ENCODE measurements around the gene ACSS3.
"Not testable (repeated sequence)": the region's sequence is repeated elsewhere in the genome, so short reads cannot be mapped to it uniquely, and the experiment has no call there.

ACSS3 gene

DNA sequence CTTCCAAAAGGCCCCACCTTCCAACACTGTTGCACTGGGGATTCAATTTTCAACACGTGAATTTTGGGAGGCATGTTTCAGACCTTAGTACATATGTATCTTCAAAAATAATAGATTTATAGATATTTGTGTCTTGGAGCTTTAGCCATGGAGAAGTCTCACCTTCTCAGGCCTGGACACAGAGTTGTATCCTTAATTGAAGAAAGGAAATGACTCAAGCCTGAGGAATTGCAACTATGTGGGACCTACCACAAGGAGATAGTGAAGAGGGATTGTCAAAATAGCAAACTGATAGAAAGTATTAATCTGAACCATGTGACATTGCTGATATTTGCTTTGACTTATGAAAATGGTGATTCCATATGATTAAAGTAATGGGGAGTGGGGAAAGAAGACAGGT lies 89.8 kb downstream of the ACSS3 start:
- no peaks in the 10 kb centered on the region for H3K27me3 Mint-ChIP-seq
- H3K4me1 Mint-ChIP-seq = no peaks in the 10 kb centered on the region
- H3K27ac Mint-ChIP-seq = no peak overlapping the region
- no peak for DNase-seq
- no peaks in the 10 kb centered on the region for H3K36me3 Mint-ChIP-seq
- CTCF ChIA-PET = no interaction called here
- peaks cover 9% of the 10 kb centered on the region for H3K9me3 Mint-ChIP-seq
- no peak overlapping the region for H3K4me3 Mint-ChIP-seq

DNA sequence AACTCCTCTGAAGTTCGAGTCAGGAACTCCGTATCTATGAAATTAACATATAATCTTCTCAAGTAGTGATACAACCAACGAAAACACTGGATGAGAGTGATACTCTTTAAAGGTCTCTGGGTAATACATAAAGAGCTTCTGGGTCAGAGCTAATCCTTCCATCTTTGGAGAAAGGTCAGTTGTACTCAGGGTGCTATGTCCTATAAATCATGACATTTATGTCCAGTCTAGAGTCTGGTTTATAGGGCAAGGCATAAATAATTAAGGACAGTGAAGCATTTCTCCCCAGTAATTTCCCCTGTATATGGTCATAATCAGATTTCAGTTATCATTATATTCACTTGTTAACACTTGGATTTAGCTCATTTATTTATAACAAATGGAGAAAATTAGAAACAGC lies 90.6 kb downstream of the ACSS3 start:
- Mint-ChIP-seq H3K27me3 (no peaks in the 10 kb centered on the region), H3K4me3 (no peak overlapping the region), H3K36me3 (no peaks in the 10 kb centered on the region), H3K27ac (no peak overlapping the region), H3K9me3 (peaks cover 9% of the 10 kb centered on the region), H3K4me1 (no peaks in the 10 kb centered on the region)
- no peak for DNase-seq
- CTCF ChIA-PET = no interaction called here

DNA sequence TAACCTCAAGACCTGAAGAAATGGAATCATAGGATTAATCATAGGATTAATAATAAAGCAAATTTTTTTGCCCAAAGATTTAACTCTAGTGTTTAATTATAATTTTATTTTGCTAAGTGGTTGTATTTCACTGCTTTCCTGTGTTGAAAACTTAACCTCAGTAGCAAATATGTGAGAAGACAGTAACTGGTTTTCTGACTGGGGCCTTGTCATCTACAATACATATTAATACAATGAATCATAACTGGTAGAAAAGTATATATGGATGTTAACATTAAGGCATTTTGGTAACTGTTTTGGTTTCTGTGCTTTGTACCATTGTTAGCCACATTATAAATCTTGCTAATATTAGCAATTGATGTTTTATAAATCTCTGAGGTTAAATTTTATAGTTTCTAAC lies 92.2 kb downstream of the ACSS3 start:
- H3K4me3 Mint-ChIP-seq = no peak overlapping the region
- no peaks in the 10 kb centered on the region for H3K27me3 Mint-ChIP-seq
- H3K27ac Mint-ChIP-seq = no peak overlapping the region
- no peaks in the 10 kb centered on the region for H3K4me1 Mint-ChIP-seq
- DNase-seq = no peak
- H3K36me3 Mint-ChIP-seq = no peaks in the 10 kb centered on the region
- CTCF ChIA-PET = no interaction called here
- peaks cover 11% of the 10 kb centered on the region for H3K9me3 Mint-ChIP-seq

DNA sequence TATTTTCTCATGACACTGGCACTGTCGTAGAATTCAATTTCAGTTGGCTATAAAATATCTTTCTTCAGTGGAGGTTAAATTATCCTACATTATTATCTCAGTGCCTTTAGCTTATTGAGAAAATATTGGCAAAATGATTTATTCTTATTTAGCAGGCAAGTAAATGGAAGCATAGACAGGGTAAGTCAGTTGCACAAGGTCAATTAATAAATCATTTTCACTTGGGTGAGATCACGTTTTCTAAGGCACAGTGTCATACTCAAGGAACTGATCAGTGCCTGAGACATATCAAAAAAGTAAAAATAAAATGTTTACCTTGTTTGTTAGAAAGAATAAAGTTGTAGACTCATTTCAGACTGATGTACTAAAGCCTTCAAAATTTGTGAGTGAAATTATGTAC lies 95.0 kb downstream of the ACSS3 start:
- no peak for DNase-seq
- H3K9me3 Mint-ChIP-seq = peaks cover 18% of the 10 kb centered on the region
- H3K27me3 Mint-ChIP-seq = no peaks in the 10 kb centered on the region
- H3K4me3 Mint-ChIP-seq = no peak overlapping the region
- H3K27ac Mint-ChIP-seq = no peak overlapping the region
- CTCF ChIA-PET = no interaction called here
- H3K4me1 Mint-ChIP-seq = no peaks in the 10 kb centered on the region
- no peaks in the 10 kb centered on the region for H3K36me3 Mint-ChIP-seq

DNA sequence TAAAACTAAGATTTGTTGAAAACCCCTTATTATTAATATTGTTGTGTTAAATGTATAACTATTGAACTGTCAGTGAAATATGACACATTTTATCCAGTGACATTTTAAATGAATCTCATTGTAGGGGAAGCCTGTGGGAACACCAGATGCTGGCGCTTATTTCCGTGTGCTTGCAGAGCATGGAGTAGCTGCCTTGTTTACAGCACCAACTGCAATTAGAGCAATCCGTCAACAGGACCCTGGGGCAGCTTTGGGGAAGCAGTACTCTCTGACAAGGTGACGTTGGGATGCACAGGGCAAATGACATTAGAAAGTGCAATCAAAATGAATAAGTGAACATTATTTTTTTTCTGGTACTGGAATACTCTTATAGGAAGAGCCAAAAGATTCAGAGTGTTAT lies 96.8 kb downstream of the ACSS3 start:
- no peaks in the 10 kb centered on the region for H3K27me3 Mint-ChIP-seq
- no peak for DNase-seq
- CTCF ChIA-PET = no interaction called here
- no peaks in the 10 kb centered on the region for H3K4me1 Mint-ChIP-seq
- no peak overlapping the region for H3K27ac Mint-ChIP-seq
- no peak overlapping the region for H3K4me3 Mint-ChIP-seq
- H3K36me3 Mint-ChIP-seq = no peaks in the 10 kb centered on the region
- H3K9me3 Mint-ChIP-seq = peaks cover 17% of the 10 kb centered on the region

DNA sequence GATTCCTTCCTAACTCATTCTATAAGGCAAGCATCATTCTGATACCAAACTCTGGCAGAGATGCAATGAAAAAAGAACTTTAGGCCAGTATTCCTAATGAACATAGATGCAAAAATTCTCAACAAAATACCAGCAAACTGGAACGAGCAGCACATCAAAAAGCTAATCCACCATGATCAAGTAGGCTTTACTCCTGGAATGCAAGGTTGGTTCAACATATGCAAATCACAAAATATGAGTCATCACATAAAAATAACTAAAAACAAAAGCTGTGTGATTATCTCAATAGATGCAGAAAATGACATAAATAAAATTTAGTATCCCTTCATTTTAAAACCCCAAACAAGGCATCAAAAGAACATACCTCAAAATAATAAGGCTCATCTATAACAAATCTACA lies 98.9 kb downstream of the ACSS3 start:
- H3K36me3 Mint-ChIP-seq = no peaks in the 10 kb centered on the region
- no peak overlapping the region for H3K27ac Mint-ChIP-seq
- peaks cover 16% of the 10 kb centered on the region for H3K9me3 Mint-ChIP-seq
- H3K4me3 Mint-ChIP-seq = no peak overlapping the region
- CTCF ChIA-PET = no interaction called here
- no peaks in the 10 kb centered on the region for H3K4me1 Mint-ChIP-seq
- no peak for DNase-seq
- H3K27me3 Mint-ChIP-seq = no peaks in the 10 kb centered on the region

DNA sequence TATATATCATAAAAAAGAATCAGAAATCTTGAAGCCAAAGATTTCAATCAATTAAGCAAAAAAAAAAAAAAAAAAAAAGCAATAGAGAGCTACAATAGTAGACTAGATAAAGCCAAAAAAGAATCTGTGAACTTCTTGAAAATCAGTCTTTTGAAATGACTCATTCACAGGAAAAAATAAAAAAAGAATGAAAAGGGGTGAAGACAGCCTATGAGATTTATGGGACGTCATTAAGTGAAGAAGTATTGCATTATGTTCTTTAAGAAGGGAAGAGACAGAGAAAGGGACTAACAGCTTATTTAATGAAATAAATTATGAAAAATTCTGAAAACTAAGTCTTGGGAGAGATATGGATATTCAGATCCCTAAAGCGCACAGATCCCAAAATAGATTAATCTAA lies 103.8 kb downstream of the ACSS3 start:
- no peak for DNase-seq
- CTCF ChIA-PET = no interaction called here
- H3K4me1 Mint-ChIP-seq = no peaks in the 10 kb centered on the region
- peaks cover 7% of the 10 kb centered on the region for H3K9me3 Mint-ChIP-seq
- no peaks in the 10 kb centered on the region for H3K36me3 Mint-ChIP-seq
- H3K27me3 Mint-ChIP-seq = no peaks in the 10 kb centered on the region
- H3K4me3 Mint-ChIP-seq = no peak overlapping the region
- no peak overlapping the region for H3K27ac Mint-ChIP-seq

DNA sequence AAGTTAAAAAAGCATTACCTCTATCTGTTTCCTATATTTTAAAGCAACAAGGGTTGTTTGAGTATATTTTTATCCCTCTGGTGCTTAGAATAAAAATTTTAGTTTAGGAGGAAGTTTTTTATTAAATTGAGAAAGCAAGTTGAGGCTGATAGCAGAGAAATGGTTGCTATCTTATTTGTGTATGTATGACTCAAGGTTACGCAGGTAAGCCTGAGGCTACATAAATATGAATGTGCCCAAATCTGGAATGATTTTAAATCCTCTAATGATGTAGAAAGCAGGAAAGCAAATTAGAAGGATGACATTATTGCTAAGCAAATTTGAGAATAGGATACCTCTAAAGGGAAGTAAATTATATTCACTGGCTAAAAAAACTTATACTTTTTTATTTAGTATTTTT lies 109.8 kb downstream of the ACSS3 start:
- no peak for DNase-seq
- H3K4me3 Mint-ChIP-seq = no peak overlapping the region

DNA sequence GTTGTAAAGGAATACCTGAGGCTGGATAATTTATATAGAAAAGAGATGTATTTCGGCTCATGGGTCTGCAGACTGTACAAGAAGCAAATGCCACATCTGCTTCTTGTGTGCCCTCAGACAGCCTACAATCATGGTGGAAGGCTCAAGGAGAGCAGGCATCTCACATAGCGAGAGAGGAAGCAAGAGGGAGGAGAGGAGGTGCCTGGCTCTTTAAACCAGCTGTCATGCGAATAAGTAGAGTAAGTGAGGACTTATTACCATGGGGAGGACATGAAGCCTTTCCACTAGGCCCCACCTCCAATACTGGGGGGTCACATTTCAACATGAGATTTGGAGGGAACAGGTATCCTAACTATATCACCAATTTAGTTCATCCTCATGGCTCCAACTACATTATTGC lies 118.7 kb downstream of the ACSS3 start:
- CTCF ChIA-PET = no interaction called here
- no peaks in the 10 kb centered on the region for H3K27me3 Mint-ChIP-seq
- no peaks in the 10 kb centered on the region for H3K4me1 Mint-ChIP-seq
- no peak overlapping the region for H3K4me3 Mint-ChIP-seq
- H3K36me3 Mint-ChIP-seq = no peaks in the 10 kb centered on the region
- H3K9me3 Mint-ChIP-seq = peaks cover 5% of the 10 kb centered on the region
- no peak overlapping the region for H3K27ac Mint-ChIP-seq
- no peak for DNase-seq

More for the DNA sequence above, 109.8 kb downstream of the ACSS3 start:
- CTCF ChIA-PET = no interaction called here
- Mint-ChIP-seq H3K4me1 (no peaks in the 10 kb centered on the region), H3K27ac (no peak overlapping the region), H3K36me3 (no peaks in the 10 kb centered on the region), H3K9me3 (peaks cover 4% of the 10 kb centered on the region), H3K27me3 (no peaks in the 10 kb centered on the region)

DNA sequence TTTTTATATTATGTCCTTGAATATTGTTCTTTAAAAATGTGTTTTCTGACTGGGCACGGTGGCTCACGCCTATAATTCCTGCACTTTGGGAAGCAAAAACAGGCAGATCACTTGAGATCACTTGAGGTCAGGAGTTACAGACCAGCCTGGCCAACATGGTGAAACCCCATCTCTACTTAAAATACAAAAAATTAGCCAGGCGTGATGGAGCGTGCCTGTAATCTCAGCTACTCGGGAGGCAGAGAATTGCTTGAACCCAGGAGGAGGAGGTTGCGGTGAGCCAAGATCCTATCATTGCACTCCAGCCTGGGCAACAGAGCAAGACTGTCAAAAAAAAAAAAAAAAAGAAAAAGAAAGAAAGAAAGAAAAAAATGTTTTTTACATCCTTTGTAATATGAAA lies 122.7 kb downstream of the ACSS3 start:
- DNase-seq, H3K4me3 Mint-ChIP-seq, H3K27ac Mint-ChIP-seq, H3K27me3 Mint-ChIP-seq, H3K36me3 Mint-ChIP-seq, CTCF ChIA-PET, H3K9me3 Mint-ChIP-seq, H3K4me1 Mint-ChIP-seq: not testable (repeated sequence)

DNA sequence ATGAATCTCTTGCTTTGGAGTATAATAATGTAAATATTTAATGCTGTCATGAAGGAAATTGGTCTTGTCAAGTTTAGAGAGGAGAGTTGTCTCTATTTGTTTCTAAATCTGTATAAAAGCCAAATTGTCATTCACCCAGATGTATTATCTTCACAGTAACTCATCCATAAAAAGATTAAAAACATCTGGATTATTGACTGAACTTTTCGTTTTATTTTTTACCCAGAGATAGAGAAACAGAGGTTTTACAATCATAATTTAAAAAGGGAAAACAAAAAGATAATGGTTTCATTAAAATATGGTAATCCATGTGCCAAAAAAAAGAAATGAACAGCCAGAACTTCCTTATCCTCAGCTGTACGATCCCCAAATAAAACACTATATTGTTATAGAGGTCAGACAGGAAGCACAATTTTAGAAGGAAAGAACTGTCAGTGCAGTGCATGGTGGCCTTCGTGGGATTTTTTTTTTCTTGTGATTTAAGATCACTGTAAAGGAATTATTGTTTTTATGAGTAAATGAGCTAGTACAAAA lies 125.9 kb downstream of the ACSS3 start:
- Mint-ChIP-seq H3K27me3 (no peaks in the 10 kb centered on the region), H3K9me3 (no peaks in the 10 kb centered on the region), H3K27ac (no peak overlapping the region), H3K4me3 (no peak overlapping the region), H3K4me1 (no peaks in the 10 kb centered on the region), H3K36me3 (no peaks in the 10 kb centered on the region)
- DNase-seq = no peak
- CTCF ChIA-PET = no interaction called here

DNA sequence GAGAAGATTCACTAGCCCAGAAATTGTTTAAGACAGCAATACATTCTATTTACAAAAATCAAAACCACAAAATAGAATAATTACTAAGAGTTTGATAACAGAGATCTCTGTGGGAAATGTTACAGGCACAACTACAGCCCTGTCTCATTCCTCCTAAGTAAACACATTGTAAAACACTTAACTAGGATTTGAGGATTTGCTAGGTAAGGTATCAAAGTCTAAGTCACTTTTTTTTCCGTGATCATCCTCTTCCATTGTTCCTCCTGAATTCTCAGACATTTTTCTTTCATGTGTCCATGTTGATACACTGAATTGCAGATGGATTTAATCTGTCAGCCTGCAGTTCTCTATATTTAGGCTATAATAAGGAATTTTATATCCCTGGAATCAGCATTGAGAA lies 127.5 kb downstream of the ACSS3 start:
- H3K4me3 Mint-ChIP-seq = no peak overlapping the region
- no peak overlapping the region for H3K27ac Mint-ChIP-seq
- no peaks in the 10 kb centered on the region for H3K9me3 Mint-ChIP-seq
- DNase-seq = no peak
- CTCF ChIA-PET = no interaction called here
- no peaks in the 10 kb centered on the region for H3K4me1 Mint-ChIP-seq
- H3K36me3 Mint-ChIP-seq = no peaks in the 10 kb centered on the region
- H3K27me3 Mint-ChIP-seq = no peaks in the 10 kb centered on the region

DNA sequence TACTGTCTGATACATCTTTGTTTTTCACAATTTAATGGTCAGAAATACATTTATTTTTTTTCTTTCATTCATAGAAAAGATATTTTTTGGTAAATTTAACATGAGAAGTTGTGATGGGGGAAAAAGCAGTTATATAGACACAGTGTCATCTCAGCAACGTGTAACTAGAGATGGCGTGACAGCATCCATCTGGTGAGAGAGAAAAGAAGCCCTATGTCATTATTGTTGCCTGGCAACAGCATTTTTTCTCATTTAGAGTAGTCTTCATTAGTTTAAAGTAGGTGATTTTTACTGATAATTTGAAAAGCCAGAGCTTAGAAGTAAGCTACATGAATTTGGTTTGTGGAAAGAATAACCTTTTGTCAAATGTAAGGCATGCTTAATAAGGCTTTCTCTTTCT lies 128.6 kb downstream of the ACSS3 start:
- no peaks in the 10 kb centered on the region for H3K4me1 Mint-ChIP-seq
- CTCF ChIA-PET = no interaction called here
- H3K36me3 Mint-ChIP-seq = no peaks in the 10 kb centered on the region
- H3K4me3 Mint-ChIP-seq = no peak overlapping the region
- H3K27ac Mint-ChIP-seq = no peak overlapping the region
- no peak for DNase-seq
- no peaks in the 10 kb centered on the region for H3K27me3 Mint-ChIP-seq
- H3K9me3 Mint-ChIP-seq = no peaks in the 10 kb centered on the region

DNA sequence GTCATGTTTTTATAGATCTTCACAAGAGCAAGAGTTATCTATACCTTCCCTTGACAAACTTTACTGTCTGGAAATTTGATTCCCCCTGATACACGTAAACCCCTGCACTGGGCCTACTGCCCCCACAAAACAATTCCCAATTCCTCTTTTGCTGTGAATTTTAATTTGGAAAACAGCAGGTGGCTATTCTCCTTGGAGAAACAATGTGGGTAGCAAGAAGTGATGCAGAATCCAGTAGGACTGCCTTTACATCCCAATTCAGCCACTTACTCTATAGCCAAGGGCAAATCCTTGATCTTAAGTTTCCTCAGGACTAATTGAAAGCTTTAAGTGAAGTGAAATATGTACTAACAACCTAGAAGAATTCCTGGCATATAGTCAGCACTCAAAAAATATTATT lies 129.3 kb downstream of the ACSS3 start:
- CTCF ChIA-PET = no interaction called here
- no peaks in the 10 kb centered on the region for H3K4me1 Mint-ChIP-seq

DNA sequence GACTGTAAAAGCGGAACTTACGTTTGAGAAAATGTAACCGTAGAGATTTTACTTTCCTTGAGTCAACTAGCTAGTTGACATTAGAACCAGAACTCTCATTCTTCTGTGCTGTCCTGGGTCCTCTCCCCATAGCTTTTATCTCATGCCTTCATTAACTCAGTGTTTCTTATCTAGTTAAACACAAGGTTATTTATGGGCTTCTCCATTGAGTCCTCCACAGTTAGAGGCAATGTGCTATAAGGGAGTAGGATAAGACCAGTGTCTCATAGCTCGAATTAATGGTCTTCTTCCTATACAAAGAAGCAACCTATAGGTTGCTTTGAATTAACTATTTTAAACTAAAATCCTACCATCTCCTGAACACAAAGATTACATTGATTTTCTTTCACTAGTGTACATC lies 129.8 kb downstream of the ACSS3 start:
- no peak overlapping the region for H3K4me3 Mint-ChIP-seq
- no peak for DNase-seq
- H3K36me3 Mint-ChIP-seq = no peaks in the 10 kb centered on the region
- CTCF ChIA-PET = no interaction called here
- no peak overlapping the region for H3K27ac Mint-ChIP-seq
- H3K4me1 Mint-ChIP-seq = no peaks in the 10 kb centered on the region
- no peaks in the 10 kb centered on the region for H3K9me3 Mint-ChIP-seq
- H3K27me3 Mint-ChIP-seq = no peaks in the 10 kb centered on the region

More for the DNA sequence above, 129.3 kb downstream of the ACSS3 start:
- Mint-ChIP-seq H3K4me3 (no peak overlapping the region), H3K36me3 (no peaks in the 10 kb centered on the region), H3K27me3 (no peaks in the 10 kb centered on the region), H3K27ac (no peak overlapping the region), H3K9me3 (no peaks in the 10 kb centered on the region)
- no peak for DNase-seq

DNA sequence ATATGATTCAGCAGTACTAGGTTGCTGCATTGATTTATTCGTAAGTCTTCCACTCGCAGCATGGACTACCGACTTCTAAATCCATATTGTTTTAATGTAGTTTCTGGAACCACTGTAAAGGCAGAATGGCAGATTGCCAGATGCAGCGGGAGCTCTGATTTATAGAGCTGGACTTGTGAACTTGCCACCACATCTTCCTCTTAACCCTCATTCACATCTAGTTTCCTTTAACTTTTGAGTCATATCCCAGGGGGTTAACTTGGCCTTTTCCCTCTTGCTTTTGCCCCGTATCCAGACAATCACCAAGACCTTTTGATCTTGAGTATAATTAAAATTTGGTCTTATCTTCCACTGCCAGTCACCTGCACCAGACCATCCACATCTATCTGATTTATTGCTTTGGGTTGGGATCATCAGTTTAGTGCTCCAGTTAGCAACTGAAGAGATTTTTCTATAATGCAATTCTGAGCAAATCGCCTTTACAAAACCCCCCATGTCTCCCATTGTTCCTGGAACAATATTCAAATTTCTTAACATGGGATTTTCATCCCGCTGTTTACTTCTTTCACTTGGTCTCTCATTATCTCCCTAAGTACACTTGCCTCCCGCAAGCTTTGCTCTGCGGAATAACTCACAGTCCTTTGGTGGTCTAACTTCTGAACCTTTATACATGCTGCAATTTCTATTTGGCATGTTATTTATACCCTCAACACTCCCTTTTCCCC lies 130.5 kb downstream of the ACSS3 start:
- Mint-ChIP-seq H3K36me3 (no peaks in the 10 kb centered on the region), H3K27ac (no peak overlapping the region), H3K27me3 (no peaks in the 10 kb centered on the region), H3K4me1 (no peaks in the 10 kb centered on the region), H3K4me3 (no peak overlapping the region), H3K9me3 (no peaks in the 10 kb centered on the region)
- no peak for DNase-seq
- CTCF ChIA-PET = no interaction called here

Measured in activated naive CD4-positive, alpha-beta T cell treated with anti-CD3 and anti-CD28 coated beads, Interleukin-2, amount 10 ng/mL, durations not matched to agents 7 days and 5 days (primary cell).